Measurements from ENCODE around the gene CASK.
"Not testable (repeated sequence)": the region's sequence is repeated elsewhere in the genome, so short reads cannot be mapped to it uniquely, and the experiment has no call there.

Gene CASK

GRCh38 chrX:41730081-41730480 is 193.3 kb downstream of the CASK start:
- no peak for DNase-seq (ENCODE audit: low spot score)

GRCh38 chrX:41728125-41728524 is 195.2 kb downstream of the CASK start:
- no peak for DNase-seq (ENCODE audit: low spot score)

- no peak for DNase-seq (ENCODE audit: low spot score)
These were observed 199.5 kb downstream of the CASK start, which contains the start of gene GPR82 for GRCh38 chrX:41723826-41724225. TSS of gene GPR82 (plus strand) at chrX:41724181. CDS start at chrX:41727027, 2,846 bp downstream.

- no peak for DNase-seq (ENCODE audit: low spot score)
These were observed 200.3 kb downstream of the CASK start for GRCh38 chrX:41722816-41723618.

- DNase-seq (ENCODE audit: low spot score): no peak
These were observed 201.1 kb downstream of the CASK start for GRCh38 chrX:41722214-41722613.

GRCh38 chrX:41721590-41721989 is 201.8 kb downstream of the CASK start:
- no peak for DNase-seq (ENCODE audit: low spot score)

GRCh38 chrX:41720125-41720779 is 203.1 kb downstream of the CASK start:
- no peak for DNase-seq (ENCODE audit: low spot score)

- not testable (repeated sequence) for DNase-seq (ENCODE audit: low spot score)
These were observed 203.7 kb downstream of the CASK start for GRCh38 chrX:41719610-41720009.

GRCh38 chrX:41718481-41719235 is 204.7 kb downstream of the CASK start:
- DNase-seq (ENCODE audit: low spot score): no peak

- no peak for DNase-seq (ENCODE audit: low spot score)
These were observed 206.4 kb downstream of the CASK start for GRCh38 chrX:41716767-41717473.

- DNase-seq (ENCODE audit: low spot score): no peak
These were observed 207.1 kb downstream of the CASK start for GRCh38 chrX:41716222-41716621.

GRCh38 chrX:41711021-41711667 is 212.2 kb downstream of the CASK start:
- DNase-seq (ENCODE audit: low spot score): no peak

- no peak for DNase-seq (ENCODE audit: low spot score)
These were observed 214.9 kb downstream of the CASK start for GRCh38 chrX:41708486-41708885.

GRCh38 chrX:41707218-41707617 is 216.1 kb downstream of the CASK start:
- no peak for DNase-seq (ENCODE audit: low spot score)

- no peak for DNase-seq (ENCODE audit: low spot score)
These were observed 217.5 kb downstream of the CASK start for GRCh38 chrX:41705680-41706374.

GRCh38 chrX:41705042-41705441 is 218.3 kb downstream of the CASK start:
- DNase-seq (ENCODE audit: low spot score): no peak

GRCh38 chrX:41703574-41704029 is 219.8 kb downstream of the CASK start:
- DNase-seq (ENCODE audit: low spot score): no peak

GRCh38 chrX:41695426-41695825 is 227.9 kb downstream of the CASK start:
- no peak for DNase-seq (ENCODE audit: low spot score)

GRCh38 chrX:41693024-41693423 is 230.3 kb downstream of the CASK start:
- DNase-seq (ENCODE audit: low spot score): no peak

GRCh38 chrX:41692162-41692749 is 231.1 kb downstream of the CASK start:
- no peak for DNase-seq (ENCODE audit: low spot score)

Measured in RKO (cell line).